Activated naive CD4-positive, alpha-beta T cell treated with Interleukin-2 at 50 U/mL for 16 hours (primary cell): Measurements from ENCODE around the gene WNK4.
A peak's percentile ranks its signal among the peaks of the same experiment; 100 is the strongest.
"Not testable (repeated sequence)": the region's sequence is repeated elsewhere in the genome, so short reads cannot be mapped to it uniquely, and the experiment has no call there.

ENCODE experiments used
- DNase-seq: peaks from one replicate; pipeline ENCODE4 v3.0.0-alpha.2; 2020

The WNK4 gene

GRCh38 chr17:42779936-42780850 is at the start of gene WNK4:
TSS of gene WNK4 (plus strand) at chr17:42780610. CDS start at chr17:42780699, 89 bp downstream.
- DNase-seq: no peak

- no peak for DNase-seq
Observed at GRCh38 chr17:42740699-42741098, 39.7 kb upstream of the WNK4 start.

GRCh38 chr17:42742916-42743315 is 37.5 kb upstream of the WNK4 start:
- DNase-seq: not testable (repeated sequence)

GRCh38 chr17:42743595-42744282 is 36.7 kb upstream of the WNK4 start:
- DNase-seq: no peak

- peak; percentile 73 for DNase-seq
Observed at GRCh38 chr17:42744283-42744805, 36.1 kb upstream of the WNK4 start.

- DNase-seq: peak; percentile 92
Observed at GRCh38 chr17:42744806-42745617, 35.4 kb upstream of the WNK4 start, which contains the start of gene EZH1. TSS of gene EZH1 (minus strand) at chr17:42745040. CDS start at chr17:42728941, 16,099 bp downstream.

- DNase-seq: no peak
Observed at GRCh38 chr17:42748202-42748907, 32.1 kb upstream of the WNK4 start.

GRCh38 chr17:42748908-42749798 is 31.3 kb upstream of the WNK4 start:
- DNase-seq: no peak

GRCh38 chr17:42750739-42751344 is 29.6 kb upstream of the WNK4 start:
- DNase-seq: no peak

GRCh38 chr17:42751628-42752027 is 28.8 kb upstream of the WNK4 start:
- no peak for DNase-seq

GRCh38 chr17:42754782-42755181 is 25.6 kb upstream of the WNK4 start:
- no peak for DNase-seq

- no peak for DNase-seq
Observed at GRCh38 chr17:42759982-42760651, 20.3 kb upstream of the WNK4 start.

GRCh38 chr17:42760652-42761581 is 19.5 kb upstream of the WNK4 start, which contains the start of gene RAMP2:
TSS of gene RAMP2 (plus strand) at chr17:42761227. CDS start at chr17:42761262, 35 bp downstream.
- DNase-seq: peak; percentile 13

- DNase-seq: no peak
Observed at GRCh38 chr17:42761638-42762037, 18.8 kb upstream of the WNK4 start.

- no peak for DNase-seq
Observed at GRCh38 chr17:42766124-42766523, 14.3 kb upstream of the WNK4 start.

- DNase-seq: no peak
Observed at GRCh38 chr17:42767512-42767911, 12.9 kb upstream of the WNK4 start.

GRCh38 chr17:42768006-42768405 is 12.4 kb upstream of the WNK4 start:
- DNase-seq: not testable (repeated sequence)

- DNase-seq: not testable (repeated sequence)
Observed at GRCh38 chr17:42769964-42770363, 10.4 kb upstream of the WNK4 start.

GRCh38 chr17:42772945-42773289 is 7.5 kb upstream of the WNK4 start:
- DNase-seq: no peak
